Brain microvascular endothelial cell (primary cell): ENCODE results near the gene COL8A1.

ENCODE experiments used
- DNase-seq: peaks from one replicate; pipeline ENCODE4 v3.0.0-alpha.2; 2020
- H3K27ac ChIP-seq: fragments of 250-450 bp; sonication (Bioruptor Pico); 2 replicates; pipeline ENCODE4 v1.5.1; 2020; ENCODE audit warnings: mild to moderate bottlenecking, moderate library complexity
- H3K27me3 ChIP-seq: fragments of 250-450 bp; sonication (Bioruptor Pico); replicated peaks from 2 replicates; pipeline ENCODE4 v1.5.1; 2020; ENCODE audit warnings: mild to moderate bottlenecking
- H3K36me3 ChIP-seq: fragments of 250-450 bp; sonication (Bioruptor Pico); replicated peaks from 2 replicates; pipeline ENCODE4 v1.5.1; 2020; ENCODE audit warnings: mild to moderate bottlenecking
- H3K4me3 ChIP-seq: 2 replicates; pipeline ENCODE4 v1.5.1; 2011; ENCODE audit warnings: low read depth, mild to moderate bottlenecking, control low read depth, low read length, moderate library complexity
- in situ Hi-C: cut with HindIII; loops from 2 replicates; pipeline ENCODE4 v1.10.0; 2017; ENCODE audit warnings: low sequenced_read_pairs, low pct_ligation_motif_present
- TF ChIP-seq, protein P1 (sequence below): IDR thresholded peaks from 2 replicates; pipeline ENCODE4 v1.5.1; 2011; ENCODE audit warnings: low read depth, mild to moderate bottlenecking, moderate library complexity, low read length, control low read depth, inconsistent platforms; ENCODE audit errors: missing control alignments

COL8A1 gene

DNA sequence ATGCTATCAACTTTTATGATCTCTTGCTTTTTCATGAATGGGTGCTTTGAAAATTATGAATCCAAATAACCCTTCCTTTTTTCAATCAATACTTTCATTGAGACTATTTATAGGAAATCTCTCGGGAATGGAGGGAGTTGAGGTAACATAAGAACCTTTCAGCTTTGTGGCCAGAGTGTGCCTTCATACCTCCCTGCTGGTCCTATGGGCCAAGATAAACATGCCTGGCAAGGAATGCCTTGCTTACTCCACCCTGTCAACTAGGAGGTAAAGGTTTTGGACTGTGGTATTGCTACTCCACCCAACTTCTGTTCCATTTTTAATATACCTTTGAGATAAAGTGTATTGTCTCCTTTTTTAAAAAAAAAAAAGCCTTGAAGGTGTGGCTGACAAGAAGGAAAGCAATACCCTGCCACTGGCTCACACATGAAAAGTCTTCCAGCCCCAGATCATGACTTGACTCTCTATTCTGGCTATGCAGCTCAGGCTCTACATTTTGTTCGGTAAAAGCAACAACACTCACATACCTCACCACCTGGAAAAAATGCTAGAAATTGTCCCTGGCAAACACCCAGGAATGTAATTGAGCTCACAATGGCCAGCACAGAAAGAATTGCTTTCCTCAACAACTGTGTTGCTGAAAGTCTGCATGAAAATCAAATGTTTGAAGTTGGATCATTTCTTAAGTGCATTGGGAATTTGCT is 35.8 kb downstream of the COL8A1 start:
- TF ChIP-seq, protein P1, sequence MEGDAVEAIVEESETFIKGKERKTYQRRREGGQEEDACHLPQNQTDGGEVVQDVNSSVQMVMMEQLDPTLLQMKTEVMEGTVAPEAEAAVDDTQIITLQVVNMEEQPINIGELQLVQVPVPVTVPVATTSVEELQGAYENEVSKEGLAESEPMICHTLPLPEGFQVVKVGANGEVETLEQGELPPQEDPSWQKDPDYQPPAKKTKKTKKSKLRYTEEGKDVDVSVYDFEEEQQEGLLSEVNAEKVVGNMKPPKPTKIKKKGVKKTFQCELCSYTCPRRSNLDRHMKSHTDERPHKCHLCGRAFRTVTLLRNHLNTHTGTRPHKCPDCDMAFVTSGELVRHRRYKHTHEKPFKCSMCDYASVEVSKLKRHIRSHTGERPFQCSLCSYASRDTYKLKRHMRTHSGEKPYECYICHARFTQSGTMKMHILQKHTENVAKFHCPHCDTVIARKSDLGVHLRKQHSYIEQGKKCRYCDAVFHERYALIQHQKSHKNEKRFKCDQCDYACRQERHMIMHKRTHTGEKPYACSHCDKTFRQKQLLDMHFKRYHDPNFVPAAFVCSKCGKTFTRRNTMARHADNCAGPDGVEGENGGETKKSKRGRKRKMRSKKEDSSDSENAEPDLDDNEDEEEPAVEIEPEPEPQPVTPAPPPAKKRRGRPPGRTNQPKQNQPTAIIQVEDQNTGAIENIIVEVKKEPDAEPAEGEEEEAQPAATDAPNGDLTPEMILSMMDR = no peak
- DNase-seq = peak; percentile 63
- H3K36me3 ChIP-seq = peaks cover 39% of the 10 kb centered on the region
- no peak overlapping the region for H3K4me3 ChIP-seq
- no peaks in the 10 kb centered on the region for H3K27me3 ChIP-seq
- in situ Hi-C loops = no loop called here
- H3K27ac ChIP-seq = peak overlapping the region; percentile 53

DNA sequence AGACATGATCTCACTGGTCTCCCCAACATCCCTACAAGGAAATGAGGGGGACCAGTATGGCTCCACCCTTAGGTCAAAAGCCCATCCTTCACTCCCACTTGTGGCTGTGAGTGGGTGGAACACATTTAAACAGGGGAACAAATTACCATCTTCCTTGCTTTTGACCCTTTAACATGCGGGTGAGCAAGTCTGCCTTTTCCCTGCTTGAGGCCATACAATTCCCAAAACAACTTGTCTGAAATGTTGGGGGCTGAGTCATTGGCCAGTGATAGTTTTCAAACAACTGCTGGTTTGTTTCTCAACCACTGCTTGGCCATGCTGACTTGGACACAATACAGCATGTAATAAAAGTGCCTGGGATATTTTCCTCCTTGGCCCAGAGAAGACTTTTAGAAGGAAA is 39.6 kb downstream of the COL8A1 start:
- no peaks in the 10 kb centered on the region for H3K27me3 ChIP-seq
- no peak overlapping the region for H3K4me3 ChIP-seq
- TF ChIP-seq, protein P1 = no peak
- DNase-seq = peak; percentile 81
- H3K36me3 ChIP-seq = peaks cover 45% of the 10 kb centered on the region
- in situ Hi-C loops = no loop called here
- H3K27ac ChIP-seq = peak overlapping the region; percentile 85

DNA sequence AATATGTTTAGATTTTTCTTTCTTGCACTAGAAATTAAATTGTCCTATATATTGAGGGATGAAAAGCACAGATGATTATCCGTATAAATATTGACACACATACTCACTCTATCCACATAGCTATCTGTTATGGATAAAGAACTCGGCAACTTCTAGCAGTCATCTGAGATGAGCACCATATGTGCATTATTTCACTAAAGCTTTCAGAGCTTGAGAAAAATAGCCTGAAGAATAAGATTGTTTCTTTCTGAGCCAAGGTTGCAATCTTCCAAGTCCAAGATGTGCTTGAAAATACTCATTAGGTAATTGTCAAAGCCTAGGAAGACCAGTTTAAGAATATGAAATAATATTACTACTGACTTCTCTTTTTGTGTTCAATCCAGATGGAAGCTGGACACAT is 40.5 kb downstream of the COL8A1 start:
- H3K27ac ChIP-seq = peak overlapping the region; percentile 85

DNA sequence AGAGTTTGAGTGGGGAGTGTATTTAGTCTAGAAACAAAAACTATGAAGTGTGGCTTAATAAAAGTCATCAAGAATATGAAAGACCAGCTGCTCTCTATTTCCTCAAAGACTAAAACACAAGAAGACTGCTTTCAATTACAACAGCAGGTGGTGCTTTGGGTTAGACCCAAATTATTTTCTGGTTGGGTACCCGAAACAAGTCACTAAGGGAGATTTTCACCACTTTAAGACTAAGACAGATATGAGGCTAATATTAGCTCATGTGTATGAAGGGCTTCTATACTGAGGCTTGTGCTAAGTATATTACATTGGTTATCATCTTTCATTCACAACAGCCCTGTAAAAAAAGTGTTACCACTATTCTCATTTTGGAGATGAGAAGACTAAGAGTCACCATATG is 43.1 kb downstream of the COL8A1 start:
- Histone ChIP-seq H3K4me3 (no peak overlapping the region), H3K36me3 (peaks cover 37% of the 10 kb centered on the region), H3K27me3 (no peaks in the 10 kb centered on the region), H3K27ac (no peak overlapping the region)
- in situ Hi-C loops = no loop called here
- TF ChIP-seq, protein P1 = no peak
- no peak for DNase-seq

More for the DNA sequence above, 40.5 kb downstream of the COL8A1 start:
- DNase-seq = no peak
- Histone ChIP-seq H3K27me3 (no peaks in the 10 kb centered on the region), H3K36me3 (peaks cover 44% of the 10 kb centered on the region), H3K4me3 (no peak overlapping the region)
- in situ Hi-C loops = no loop called here
- TF ChIP-seq, protein P1 = no peak

DNA sequence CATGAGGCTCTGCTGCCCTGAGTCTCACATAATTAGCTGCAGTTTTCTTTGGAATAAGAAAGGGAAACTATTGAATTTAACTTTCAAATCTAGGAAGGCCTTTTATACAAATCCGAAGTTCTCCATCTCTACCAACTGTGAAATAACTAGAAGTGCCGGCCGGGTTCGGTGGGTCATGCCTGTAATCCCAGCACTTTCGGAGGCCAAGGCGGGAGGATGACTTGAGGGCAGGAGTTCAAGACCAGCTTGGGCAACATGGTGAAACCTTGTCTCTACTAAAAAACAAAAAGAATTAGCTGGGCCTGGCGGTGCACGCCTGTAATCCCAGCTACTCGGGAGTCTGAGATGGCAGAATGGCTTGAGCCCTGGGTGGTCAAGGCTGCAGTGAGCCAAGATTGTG is 43.6 kb downstream of the COL8A1 start:
- H3K27ac ChIP-seq = no peak overlapping the region
- in situ Hi-C loops = no loop called here
- no peaks in the 10 kb centered on the region for H3K27me3 ChIP-seq
- TF ChIP-seq, protein P1 = no peak
- no peak for DNase-seq
- no peak overlapping the region for H3K4me3 ChIP-seq
- H3K36me3 ChIP-seq = peaks cover 39% of the 10 kb centered on the region

DNA sequence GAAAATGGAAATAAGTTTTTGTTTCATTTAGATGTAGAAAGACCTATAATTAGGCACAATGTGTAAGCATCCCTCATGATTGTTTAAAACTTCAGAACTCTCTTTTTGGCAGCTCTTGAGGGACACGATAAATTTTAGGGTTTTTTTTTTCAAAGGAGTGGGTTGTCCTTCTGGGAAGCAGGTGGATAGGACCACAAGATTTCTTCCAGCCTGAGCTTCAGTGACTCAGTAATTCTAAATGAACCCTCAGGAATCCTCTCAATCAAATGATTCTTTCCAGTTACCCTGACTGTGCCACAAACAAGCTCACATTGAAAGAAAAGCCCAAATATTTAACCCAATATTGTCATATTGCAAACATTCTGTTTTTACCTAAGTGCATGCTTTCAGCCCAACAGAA is 45.1 kb downstream of the COL8A1 start:
- DNase-seq = no peak
- Histone ChIP-seq H3K27ac (no peak overlapping the region), H3K36me3 (peaks cover 41% of the 10 kb centered on the region), H3K4me3 (no peak overlapping the region), H3K27me3 (no peaks in the 10 kb centered on the region)
- in situ Hi-C loops = no loop called here
- TF ChIP-seq, protein P1 = no peak
